ENCODE data around the gene IGSF9B. TPM values are rescaled to one million over a fixed set of nuclear protein-coding genes. Genes with fewer than 3 reads are reported as not detected.
A peak's percentile ranks its signal among the peaks of the same experiment; 100 is the strongest.

Gene IGSF9B
- total RNA-seq, 4 donors from 2014 or later: 21.7 to 130 (median 58.6) TPM

- H3K4me3 ChIP-seq: no peak overlapping the region
- no peak overlapping the region for H3K27ac ChIP-seq (replicated peaks in 1 of 4)
- WGBS: 89% methylated on average over 8 of the region's 8 CpGs
- no peaks in the 10 kb centered on the region for H3K27me3 ChIP-seq
- H3K9me3 ChIP-seq: no peaks in the 10 kb centered on the region
- H3K36me3 ChIP-seq: peaks cover 32 to 85% (median 56%) of the 10 kb centered on the region in 4 donors
- DNase-seq (ENCODE audit: extremely low spot score): no peak
- intact Hi-C loops (cut with DNase I): no loop called here
- TF ChIP-seq, protein P1, sequence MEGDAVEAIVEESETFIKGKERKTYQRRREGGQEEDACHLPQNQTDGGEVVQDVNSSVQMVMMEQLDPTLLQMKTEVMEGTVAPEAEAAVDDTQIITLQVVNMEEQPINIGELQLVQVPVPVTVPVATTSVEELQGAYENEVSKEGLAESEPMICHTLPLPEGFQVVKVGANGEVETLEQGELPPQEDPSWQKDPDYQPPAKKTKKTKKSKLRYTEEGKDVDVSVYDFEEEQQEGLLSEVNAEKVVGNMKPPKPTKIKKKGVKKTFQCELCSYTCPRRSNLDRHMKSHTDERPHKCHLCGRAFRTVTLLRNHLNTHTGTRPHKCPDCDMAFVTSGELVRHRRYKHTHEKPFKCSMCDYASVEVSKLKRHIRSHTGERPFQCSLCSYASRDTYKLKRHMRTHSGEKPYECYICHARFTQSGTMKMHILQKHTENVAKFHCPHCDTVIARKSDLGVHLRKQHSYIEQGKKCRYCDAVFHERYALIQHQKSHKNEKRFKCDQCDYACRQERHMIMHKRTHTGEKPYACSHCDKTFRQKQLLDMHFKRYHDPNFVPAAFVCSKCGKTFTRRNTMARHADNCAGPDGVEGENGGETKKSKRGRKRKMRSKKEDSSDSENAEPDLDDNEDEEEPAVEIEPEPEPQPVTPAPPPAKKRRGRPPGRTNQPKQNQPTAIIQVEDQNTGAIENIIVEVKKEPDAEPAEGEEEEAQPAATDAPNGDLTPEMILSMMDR (IDR thresholded peaks at IDR 0.05): no peak
- TF ChIP-seq POLR2A (IDR thresholded peaks at IDR 0.05; ENCODE audit: low read depth) (no peak), POLR2AphosphoS5 (IDR thresholded peaks at IDR 0.05) (no peak), EP300 (IDR thresholded peaks at IDR 0.05) (no peak)
- no peaks in the 10 kb centered on the region for H3K4me1 ChIP-seq
Observed at GRCh38 chr11:133903875-133904817, 52.6 kb downstream of the IGSF9B start.

GRCh38 chr11:133903056-133903455 lies 53.7 kb downstream of the IGSF9B start:
- no peaks in the 10 kb centered on the region for H3K9me3 ChIP-seq
- no peak for TF ChIP-seq EP300 (IDR thresholded peaks at IDR 0.05)
- no peak for TF ChIP-seq POLR2AphosphoS5 (IDR thresholded peaks at IDR 0.05)
- no peak for DNase-seq (ENCODE audit: extremely low spot score)
- H3K36me3 ChIP-seq: peaks cover 22 to 85% (median 51%) of the 10 kb centered on the region in 4 donors
- intact Hi-C loops (cut with DNase I): no loop called here
- H3K27me3 ChIP-seq: no peaks in the 10 kb centered on the region
- no peak overlapping the region for H3K27ac ChIP-seq (replicated peaks in 1 of 4)
- no peaks in the 10 kb centered on the region for H3K4me1 ChIP-seq
- no peak overlapping the region for H3K4me3 ChIP-seq
- WGBS: 93% methylated on average over 13 of the region's 13 CpGs

- no peak overlapping the region for H3K4me3 ChIP-seq
- 87% methylated on average over 4 of the region's 4 CpGs for WGBS
- H3K27ac ChIP-seq (replicated peaks in 1 of 4): peak overlapping the region in 1 of 4 donors; percentile 23
- DNase-seq (ENCODE audit: extremely low spot score): no peak
- TF ChIP-seq EP300 (IDR thresholded peaks at IDR 0.05) (no peak), POLR2AphosphoS5 (IDR thresholded peaks at IDR 0.05) (no peak), POLR2A (IDR thresholded peaks at IDR 0.05; ENCODE audit: low read depth) (no peak)
- H3K27me3 ChIP-seq: no peaks in the 10 kb centered on the region
- peaks cover 17 to 85% (median 47%) of the 10 kb centered on the region in 4 donors for H3K36me3 ChIP-seq
- no peaks in the 10 kb centered on the region for H3K9me3 ChIP-seq
- H3K4me1 ChIP-seq: no peaks in the 10 kb centered on the region
- intact Hi-C loops (cut with DNase I): no loop called here
Observed at GRCh38 chr11:133902506-133902905, 54.3 kb downstream of the IGSF9B start.

DNA sequence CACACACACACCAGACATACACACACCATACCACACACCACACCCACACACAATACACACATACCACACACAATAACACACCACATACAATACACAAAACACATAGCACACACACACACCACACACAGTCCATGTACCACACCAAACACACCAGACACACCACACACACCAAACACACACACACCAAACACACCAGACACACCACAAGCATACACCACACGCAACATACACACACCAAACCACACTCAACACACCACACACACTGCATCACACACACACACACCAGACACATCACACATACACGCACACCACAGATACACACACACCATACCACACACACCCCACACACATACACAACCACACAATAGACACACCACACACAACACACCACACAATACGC lies 54.8 kb downstream of the IGSF9B start:
- H3K4me3 ChIP-seq: no peak overlapping the region
- TF ChIP-seq EP300 (IDR thresholded peaks at IDR 0.05) (no peak), POLR2AphosphoS5 (IDR thresholded peaks at IDR 0.05) (no peak), POLR2A (IDR thresholded peaks at IDR 0.05; ENCODE audit: low read depth) (no peak)
- TF ChIP-seq, protein P1 (IDR thresholded peaks at IDR 0.05): no peak
- DNase-seq (ENCODE audit: extremely low spot score): no peak
- no peaks in the 10 kb centered on the region for H3K4me1 ChIP-seq
- H3K27me3 ChIP-seq: no peaks in the 10 kb centered on the region
- 86% methylated on average over 3 of the region's 3 CpGs for WGBS
- H3K36me3 ChIP-seq: peaks cover 12 to 85% (median 44%) of the 10 kb centered on the region in 4 donors
- H3K27ac ChIP-seq (replicated peaks in 1 of 4): no peak overlapping the region
- intact Hi-C loops (cut with DNase I): no loop called here
- H3K9me3 ChIP-seq: no peaks in the 10 kb centered on the region

GRCh38 chr11:133901316-133901715 lies 55.5 kb downstream of the IGSF9B start:
- H3K9me3 ChIP-seq: no peaks in the 10 kb centered on the region
- DNase-seq (ENCODE audit: extremely low spot score): no peak
- H3K36me3 ChIP-seq: peaks cover 6 to 84% (median 41%) of the 10 kb centered on the region in 4 donors

More at GRCh38 chr11:133901316-133901715, 55.5 kb downstream of the IGSF9B start:
- TF ChIP-seq, protein P1 (IDR thresholded peaks at IDR 0.05): no peak
- TF ChIP-seq POLR2AphosphoS5 (IDR thresholded peaks at IDR 0.05) (no peak), EP300 (IDR thresholded peaks at IDR 0.05) (no peak), POLR2A (IDR thresholded peaks at IDR 0.05; ENCODE audit: low read depth) (no peak)
- intact Hi-C loops (cut with DNase I): no loop called here
- Histone ChIP-seq H3K4me1 (no peaks in the 10 kb centered on the region), H3K27ac (replicated peaks in 1 of 4) (no peak overlapping the region), H3K27me3 (no peaks in the 10 kb centered on the region), H3K4me3 (no peak overlapping the region)
- 90% methylated on average over 7 of the region's 7 CpGs for WGBS
